Spleen (tissue), 7 donors: ENCODE data around the gene BSND.

Experiments used
- CTCF ChIP-seq, 11 experiments: fragments of 200-600 bp in 7 of 11; fragments of 450-650 bp in 4 of 11; sonication (generic) in 4 of 11; IDR thresholded peaks in 8 of 11; conservative IDR thresholded peaks in 3 of 11; 1 replicate in 7 of 11; 2 replicates in 4 of 11; pipeline versions ENCODE4 v1.4.0 to v1.8.0; 2016 to 2021; ENCODE audit warnings: antibody characterized with exemption in 11 of 11, inconsistent platforms in 4 of 11, mild to moderate bottlenecking in 1 of 11
- POLR2AphosphoS5 ChIP-seq, 3 donors: sonication (generic); formaldehyde crosslinking; IDR thresholded peaks; one replicate each; pipeline ENCODE4 v1.5.1; 2017; ENCODE audit warnings: antibody characterized with exemption in 3 of 3
- donor health status: DM: no; HTN: no; CAD: no; lungs with moderate emphysema.
- donor health status: DM: no; HTN: no; CAD: no.
- donor health status: DM: no; HTN: no; CAD: no.

- no peak for TF ChIP-seq CTCF (IDR thresholded peaks at IDR 0.05 in 8 of 11, conservative IDR thresholded peaks at IDR 0.05 in 3 of 11)
- peak in 1 of 3 donors; percentile 25 for TF ChIP-seq POLR2AphosphoS5 (IDR thresholded peaks at IDR 0.05)
Measured at GRCh38 chr1:55049914-55050278, 51.2 kb downstream of the BSND start.
